Upper lobe of left lung (tissue), 6 donors: ENCODE results near the gene GRP. TPM values are rescaled to one million over a fixed set of nuclear protein-coding genes. Genes with fewer than 3 reads are reported as not detected.
"Not testable (repeated sequence)": the region's sequence is repeated elsewhere in the genome, so short reads cannot be mapped to it uniquely, and the experiment has no call there.

Experiments
- ATAC-seq, 2 donors: fragments of 200-7000 bp; cut with Tn5 transposase; one replicate each; pipeline ENCODE4 v1.9.1; 2022; ENCODE audit warnings: mild to moderate bottlenecking in 2 of 2, moderate library complexity in 2 of 2; ENCODE audit not compliant: low FRiP score in 2 of 2
- DNase-seq, 2 donors: peaks; one replicate each; pipeline ENCODE4 v3.0.0-alpha.2; 2019 to 2020
- H3K27ac ChIP-seq, 4 donors: fragments of 200-600 bp; sonication (generic); one replicate each; pipeline ENCODE4 v1.5.1; 2016 to 2019
- H3K27me3 ChIP-seq, 4 donors: fragments of 200-600 bp; sonication (generic); one replicate each; pipeline ENCODE4 v1.5.1; 2017 to 2019
- H3K36me3 ChIP-seq, 4 donors: fragments of 200-600 bp; sonication (generic); one replicate each; pipeline ENCODE4 v1.5.1; 2016 to 2019
- H3K4me1 ChIP-seq, 4 donors: fragments of 200-600 bp; sonication (generic); one replicate each; pipeline ENCODE4 v1.5.1; 2018 to 2019
- H3K4me3 ChIP-seq, 4 donors: fragments of 200-600 bp; sonication (generic); one replicate each; pipeline ENCODE4 v1.5.1; 2017 to 2019; ENCODE audit warnings: mild to moderate bottlenecking in 2 of 4, moderate library complexity in 1 of 4
- H3K9me3 ChIP-seq, 4 donors: fragments of 200-600 bp; sonication (generic); one replicate each; pipeline ENCODE4 v1.5.1; 2018 to 2019
- CTCF ChIP-seq, 6 experiments: fragments of 450-650 bp in 4 of 6; fragments of 200-600 bp in 2 of 6; sonication (generic) in 2 of 6; IDR thresholded peaks; one replicate each; pipeline ENCODE4 v1.5.1; 2016 to 2019; ENCODE audit warnings: antibody characterized with exemption in 6 of 6
- EP300 ChIP-seq, 4 donors: sonication (generic); formaldehyde crosslinking; IDR thresholded peaks; one replicate each; pipeline ENCODE4 v1.5.1; 2017; ENCODE audit warnings: antibody characterized with exemption in 4 of 4, control low read depth in 2 of 4
- POLR2A ChIP-seq, 4 donors: fragments of 450-650 bp; IDR thresholded peaks; one replicate each; pipeline ENCODE4 v1.5.1; 2016 to 2017; ENCODE audit warnings: antibody characterized with exemption in 4 of 4, mild to moderate bottlenecking in 2 of 4
- POLR2AphosphoS5 ChIP-seq, 2 donors: sonication (generic); formaldehyde crosslinking; IDR thresholded peaks; one replicate each; pipeline ENCODE4 v1.5.1; 2017; ENCODE audit warnings: antibody characterized with exemption in 2 of 2
- WGBS, 2 donors: methylation state at CpG; one replicate each; pipeline ENCODE4 v1.1.5; 2017 to 2018; 5-methylcytosine and 5-hydroxymethylcytosine counted together
- total RNA-seq, 6 donors: library from RNA; depleted of rRNA in 4 of 6; stranded (reverse); fragments of >200 nt in 4 of 6; gene quantifications; one replicate each; pipeline versions ENCODE4 v1.1.0 to v1.2.1, GENCODE V29; 2016 to 2021
- donor health status: DM: no; HTN: no; CAD: no; lungs with moderate emphysema.
- donor health status: DM: no; HTN: yes; CAD: no; lungs with severe emphysema.

Gene GRP
- total RNA-seq, 6 donors from 2014 or later: 2.3 to 3.5 TPM; not detected in 4

GRCh38 chr18:59242906-59243305, 22.9 kb downstream of the GRP start:
- no peak for ATAC-seq
- Histone ChIP-seq H3K9me3 (no peaks in the 10 kb centered on the region), H3K36me3 (no peaks in the 10 kb centered on the region), H3K4me3 (no peak overlapping the region), H3K27ac (no peak overlapping the region), H3K27me3 (no peaks in the 10 kb centered on the region), H3K4me1 (no peaks in the 10 kb centered on the region)
- no peak for DNase-seq
- TF ChIP-seq POLR2AphosphoS5 (IDR thresholded peaks at IDR 0.05) (no peak), EP300 (IDR thresholded peaks at IDR 0.05) (no peak), CTCF (IDR thresholded peaks at IDR 0.05) (no peak), POLR2A (IDR thresholded peaks at IDR 0.05) (no peak)
- WGBS, 2 donors: 96% methylated on average over 2 of the region's 2 CpGs

GRCh38 chr18:59246796-59247195, 26.8 kb downstream of the GRP start:
- no peaks in the 10 kb centered on the region for H3K4me1 ChIP-seq
- no peaks in the 10 kb centered on the region for H3K9me3 ChIP-seq
- DNase-seq (no peak), ATAC-seq (no peak)
- H3K27me3 ChIP-seq: no peaks in the 10 kb centered on the region
- TF ChIP-seq POLR2AphosphoS5 (IDR thresholded peaks at IDR 0.05) (no peak), CTCF (IDR thresholded peaks at IDR 0.05) (no peak), POLR2A (IDR thresholded peaks at IDR 0.05) (no peak), EP300 (IDR thresholded peaks at IDR 0.05) (no peak)
- 57 to 58% methylated on average over 4 of the region's 4 CpGs for WGBS, 2 donors
- H3K36me3 ChIP-seq: no peaks in the 10 kb centered on the region
- no peak overlapping the region for H3K4me3 ChIP-seq
- H3K27ac ChIP-seq: no peak overlapping the region

GRCh38 chr18:59249199-59249774, 29.3 kb downstream of the GRP start:
- peak; percentile 22 to 80 for ATAC-seq
- Histone ChIP-seq H3K36me3 (no peaks in the 10 kb centered on the region), H3K4me1 (no peaks in the 10 kb centered on the region), H3K4me3 (no peak overlapping the region), H3K27ac (no peak overlapping the region), H3K9me3 (no peaks in the 10 kb centered on the region), H3K27me3 (no peaks in the 10 kb centered on the region)
- peak; percentile 22 to 67 (median 56) for TF ChIP-seq CTCF (IDR thresholded peaks at IDR 0.05)
- TF ChIP-seq POLR2A (IDR thresholded peaks at IDR 0.05): no peak
- no peak for DNase-seq
- WGBS, 2 donors: 29 to 38% methylated on average over 5 of the region's 5 CpGs

- H3K4me3 ChIP-seq, H3K36me3 ChIP-seq, ATAC-seq, H3K4me1 ChIP-seq, H3K27ac ChIP-seq, H3K27me3 ChIP-seq, H3K9me3 ChIP-seq: not testable (repeated sequence)
- 89 to 90% methylated on average over 3 to 29 of the region's 30 CpGs for WGBS, 2 donors
- DNase-seq: peak in 1 of 2 donors; percentile 56
Measured at GRCh38 chr18:59255491-59255890, 35.5 kb downstream of the GRP start.

- 80 to 84% methylated on average over 3 of the region's 3 CpGs for WGBS, 2 donors
- not testable (repeated sequence) for H3K27ac ChIP-seq, H3K36me3 ChIP-seq, H3K9me3 ChIP-seq, H3K4me3 ChIP-seq, ATAC-seq, DNase-seq
- H3K4me1 ChIP-seq: peaks cover 0 to 14% (median 6%) of the 10 kb centered on the region in 4 donors
- H3K27me3 ChIP-seq: peaks cover 0 to 36% (median 20%) of the 10 kb centered on the region in 4 donors
Measured at GRCh38 chr18:59261842-59262241, 41.9 kb downstream of the GRP start.

- ATAC-seq, H3K27ac ChIP-seq, H3K36me3 ChIP-seq, H3K9me3 ChIP-seq, H3K4me3 ChIP-seq, DNase-seq: not testable (repeated sequence)
- 86 to 89% methylated on average over 2 of the region's 2 CpGs for WGBS, 2 donors
- Histone ChIP-seq H3K4me1 (peaks cover 0 to 14% (median 6%) of the 10 kb centered on the region in 4 donors), H3K27me3 (peaks cover 0 to 40% (median 22%) of the 10 kb centered on the region in 4 donors)
Measured at GRCh38 chr18:59262243-59262642, 42.3 kb downstream of the GRP start.
